Astrocyte (in vitro differentiated cells and primary cell): ENCODE results near the gene HGFAC. TPM values are rescaled to one million over a fixed set of nuclear protein-coding genes. Genes with fewer than 3 reads are reported as not detected.

Experiments used
- DNase-seq: peaks from one replicate; pipeline ENCODE4 v3.0.0-alpha.2; 2010; ENCODE audit warnings: low read depth
- FAIRE-seq: peaks from 2 replicates; lab custom pipeline; 2011; peaks lifted over from hg19 to GRCh38; lab: Jason Lieb, UNC
- H2AFZ ChIP-seq: 2 replicates; pipeline ENCODE4 v1.6.0; 2012; ENCODE audit warnings: low read depth, low read length, inconsistent platforms
- H3K27ac ChIP-seq: 2 replicates; pipeline ENCODE4 v1.5.1; 2011; ENCODE audit warnings: low read depth, low read length, inconsistent platforms
- H3K27me3 ChIP-seq: 2 replicates; pipeline ENCODE4 v1.6.0; 2011; ENCODE audit warnings: low read length, inconsistent platforms; ENCODE audit not compliant: insufficient read depth
- H3K36me3 ChIP-seq: 2 replicates; pipeline ENCODE4 v1.5.1; 2011; ENCODE audit warnings: low read length, inconsistent platforms; ENCODE audit not compliant: insufficient read depth
- H3K4me1 ChIP-seq: 2 replicates; pipeline ENCODE4 v1.5.1; 2011; ENCODE audit warnings: low read length, inconsistent platforms; ENCODE audit not compliant: insufficient read depth
- H3K4me2 ChIP-seq: 2 replicates; pipeline ENCODE4 v1.6.0; 2012; ENCODE audit warnings: low read length, inconsistent platforms
- H3K4me3 ChIP-seq: 2 replicates; pipeline ENCODE4 v1.5.1; 2011; ENCODE audit warnings: low read depth, mild to moderate bottlenecking, low read length, inconsistent platforms; ENCODE audit not compliant: insufficient read depth
- H3K79me2 ChIP-seq: 2 replicates; pipeline ENCODE4 v1.6.0; 2012; ENCODE audit warnings: mild to moderate bottlenecking, low read length, inconsistent platforms; ENCODE audit not compliant: insufficient read depth
- H3K9ac ChIP-seq: 2 replicates; pipeline ENCODE4 v1.6.0; 2012; ENCODE audit warnings: mild to moderate bottlenecking, low read length, inconsistent platforms
- H3K9me3 ChIP-seq: 2 replicates; pipeline ENCODE4 v1.5.1; 2012; ENCODE audit warnings: low read depth, mild to moderate bottlenecking, low read length, inconsistent platforms; ENCODE audit not compliant: insufficient read depth
- H4K20me1 ChIP-seq: 2 replicates; pipeline ENCODE4 v1.6.0; 2012; ENCODE audit warnings: low read length, inconsistent platforms; ENCODE audit not compliant: insufficient read depth
- H3K27ac Mint-ChIP-seq: one replicate; pipeline ENCODE4 v1.8.0; 2021; ENCODE audit warnings: mild to moderate bottlenecking, mixed read lengths; ENCODE audit not compliant: unreplicated experiment
- H3K27me3 Mint-ChIP-seq: one replicate; pipeline ENCODE4 v1.8.0; 2021; ENCODE audit warnings: low read depth, mixed read lengths; ENCODE audit not compliant: unreplicated experiment
- H3K36me3 Mint-ChIP-seq: one replicate; pipeline ENCODE4 v1.8.0; 2021; ENCODE audit warnings: low read depth, mixed read lengths; ENCODE audit not compliant: unreplicated experiment
- H3K4me1 Mint-ChIP-seq: one replicate; pipeline ENCODE4 v1.8.0; 2021; ENCODE audit warnings: low read depth, mixed read lengths; ENCODE audit not compliant: unreplicated experiment
- H3K4me3 Mint-ChIP-seq: one replicate; pipeline ENCODE4 v1.8.0; 2021; ENCODE audit warnings: mild to moderate bottlenecking, moderate library complexity, mixed read lengths; ENCODE audit not compliant: unreplicated experiment
- H3K9me3 Mint-ChIP-seq: one replicate; pipeline ENCODE4 v1.8.0; 2021; ENCODE audit warnings: mild to moderate bottlenecking, mixed read lengths; ENCODE audit not compliant: unreplicated experiment
- CTCF ChIP-seq: IDR thresholded peaks from 2 replicates; pipeline ENCODE4 v1.5.1; 2011; ENCODE audit warnings: low read depth, mild to moderate bottlenecking, inconsistent platforms, low read length, moderate library complexity; ENCODE audit not compliant: insufficient read depth
- EZH2 ChIP-seq: IDR thresholded peaks from 2 replicates; pipeline ENCODE4 v1.6.1; 2012; ENCODE audit warnings: mild to moderate bottlenecking, low read length, inconsistent platforms; ENCODE audit not compliant: insufficient read depth
- total RNA-seq: library from RNA; stranded (reverse); gene quantifications from 2 replicates; pipeline ENCODE4 v1.2.1, GENCODE V29; 2021

HGFAC gene
- total RNA-seq, 1 donor from 2014 or later = 0.52 TPM

GRCh38 chr4:3478446-3479357 is 36.9 kb downstream of the HGFAC start:
- no peak overlapping the region for H3K4me2 ChIP-seq
- no peak overlapping the region for H3K9ac ChIP-seq
- H4K20me1 ChIP-seq = no peaks in the 10 kb centered on the region
- H3K27ac ChIP-seq = no peak overlapping the region
- no peaks in the 10 kb centered on the region for H3K79me2 ChIP-seq
- no peak overlapping the region for H3K4me3 ChIP-seq
- no peaks in the 10 kb centered on the region for H3K9me3 Mint-ChIP-seq
- H3K4me3 Mint-ChIP-seq = no peak overlapping the region
- TF ChIP-seq EZH2 (no peak), CTCF (no peak)
- H3K27me3 ChIP-seq = no peaks in the 10 kb centered on the region
- no peak overlapping the region for H3K27ac Mint-ChIP-seq
- no peaks in the 10 kb centered on the region for H3K4me1 ChIP-seq
- no peaks in the 10 kb centered on the region for H3K36me3 Mint-ChIP-seq
- no peak for DNase-seq
- H3K4me1 Mint-ChIP-seq = no peaks in the 10 kb centered on the region
- no peak for FAIRE-seq
- no peaks in the 10 kb centered on the region for H3K36me3 ChIP-seq
- no peaks in the 10 kb centered on the region for H3K9me3 ChIP-seq
- peaks cover 44% of the 10 kb centered on the region for H3K27me3 Mint-ChIP-seq
- H2AFZ ChIP-seq = no peak overlapping the region

GRCh38 chr4:3479358-3480101 is 37.8 kb downstream of the HGFAC start:
- no peaks in the 10 kb centered on the region for H4K20me1 ChIP-seq
- no peak overlapping the region for H3K9ac ChIP-seq
- no peaks in the 10 kb centered on the region for H3K36me3 Mint-ChIP-seq
- H3K27me3 ChIP-seq = no peaks in the 10 kb centered on the region
- no peaks in the 10 kb centered on the region for H3K9me3 Mint-ChIP-seq
- H3K27me3 Mint-ChIP-seq = peaks cover 43% of the 10 kb centered on the region
- no peak for FAIRE-seq
- H3K27ac Mint-ChIP-seq = no peak overlapping the region
- no peak overlapping the region for H3K4me2 ChIP-seq
- H3K4me3 Mint-ChIP-seq = no peak overlapping the region
- no peak overlapping the region for H3K4me3 ChIP-seq
- DNase-seq = no peak
- H2AFZ ChIP-seq = no peak overlapping the region
- H3K9me3 ChIP-seq = no peaks in the 10 kb centered on the region
- H3K79me2 ChIP-seq = no peaks in the 10 kb centered on the region
- H3K36me3 ChIP-seq = no peaks in the 10 kb centered on the region
- H3K27ac ChIP-seq = no peak overlapping the region
- no peak for TF ChIP-seq EZH2
- TF ChIP-seq CTCF = no peak
- H3K4me1 Mint-ChIP-seq = no peaks in the 10 kb centered on the region
- H3K4me1 ChIP-seq = peaks cover 6% of the 10 kb centered on the region
